ENCODE measurements around the gene PNPLA6. TPM values are rescaled to one million over a fixed set of nuclear protein-coding genes. Genes with fewer than 3 reads are reported as not detected.

The PNPLA6 gene
- total and polyA plus RNA-seq, 9 of the 15 experiments (the other 6 are each of a cell fraction or from before 2014, with no cell fraction given): 0.07 to 30.2 (median 8.3) TPM

DNA sequence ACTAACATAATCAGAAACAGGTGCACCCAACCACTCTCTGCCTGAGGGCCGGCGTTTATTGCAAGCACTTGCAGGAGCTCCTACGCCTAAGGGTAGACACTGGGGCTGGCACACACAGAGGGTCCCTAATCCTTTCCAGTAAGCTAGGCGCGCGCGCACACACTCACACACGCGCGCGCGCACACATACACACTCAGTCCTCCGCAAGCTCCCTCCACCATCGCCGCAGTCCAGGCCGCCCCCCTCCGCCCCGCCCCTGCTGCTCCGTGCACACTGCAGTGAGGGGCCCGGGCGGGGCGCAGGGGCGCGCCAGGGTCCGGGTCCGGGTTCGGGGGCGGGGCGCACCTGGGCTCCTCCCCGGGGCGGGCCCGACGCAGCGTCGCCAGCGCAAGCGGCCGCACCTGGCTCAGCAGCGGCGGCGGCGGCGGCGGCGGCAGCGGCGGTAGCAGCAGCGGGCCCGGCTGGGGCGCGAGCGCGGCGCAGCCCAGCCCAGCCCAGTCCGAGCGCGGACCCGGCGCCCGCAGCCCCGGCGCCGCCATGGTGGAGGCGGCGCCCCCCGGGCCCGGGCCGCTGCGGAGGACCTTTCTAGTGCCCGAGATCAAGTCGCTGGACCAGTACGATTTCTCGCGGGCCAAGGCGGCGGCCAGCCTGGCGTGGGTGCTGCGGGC, 60.1 kb downstream of the PNPLA6 start, which contains the start of gene CAMSAP3 (continued):
- TF ChIP-seq, protein P1, sequence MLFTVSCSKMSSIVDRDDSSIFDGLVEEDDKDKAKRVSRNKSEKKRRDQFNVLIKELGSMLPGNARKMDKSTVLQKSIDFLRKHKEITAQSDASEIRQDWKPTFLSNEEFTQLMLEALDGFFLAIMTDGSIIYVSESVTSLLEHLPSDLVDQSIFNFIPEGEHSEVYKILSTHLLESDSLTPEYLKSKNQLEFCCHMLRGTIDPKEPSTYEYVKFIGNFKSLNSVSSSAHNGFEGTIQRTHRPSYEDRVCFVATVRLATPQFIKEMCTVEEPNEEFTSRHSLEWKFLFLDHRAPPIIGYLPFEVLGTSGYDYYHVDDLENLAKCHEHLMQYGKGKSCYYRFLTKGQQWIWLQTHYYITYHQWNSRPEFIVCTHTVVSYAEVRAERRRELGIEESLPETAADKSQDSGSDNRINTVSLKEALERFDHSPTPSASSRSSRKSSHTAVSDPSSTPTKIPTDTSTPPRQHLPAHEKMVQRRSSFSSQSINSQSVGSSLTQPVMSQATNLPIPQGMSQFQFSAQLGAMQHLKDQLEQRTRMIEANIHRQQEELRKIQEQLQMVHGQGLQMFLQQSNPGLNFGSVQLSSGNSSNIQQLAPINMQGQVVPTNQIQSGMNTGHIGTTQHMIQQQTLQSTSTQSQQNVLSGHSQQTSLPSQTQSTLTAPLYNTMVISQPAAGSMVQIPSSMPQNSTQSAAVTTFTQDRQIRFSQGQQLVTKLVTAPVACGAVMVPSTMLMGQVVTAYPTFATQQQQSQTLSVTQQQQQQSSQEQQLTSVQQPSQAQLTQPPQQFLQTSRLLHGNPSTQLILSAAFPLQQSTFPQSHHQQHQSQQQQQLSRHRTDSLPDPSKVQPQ (CRISPR knock-in tag; IDR thresholded peaks at IDR 0.05; ENCODE audit: borderline replicate concordance): no peak
- TF ChIP-seq SMAD4 (CRISPR knock-in tag; conservative IDR thresholded peaks at IDR 0.05): peak; percentile 38
- TF ChIP-seq HDGF (IDR thresholded peaks at IDR 0.05): no peak
- TF ChIP-seq SMARCA5 (IDR thresholded peaks at IDR 0.05): no peak
- no peak for TF ChIP-seq LCOR (CRISPR knock-in tag; IDR thresholded peaks at IDR 0.05)
- no peak for TF ChIP-seq TAL1 (IDR thresholded peaks at IDR 0.05)
- no peak for TF ChIP-seq SRSF9 (IDR thresholded peaks at IDR 0.05; ENCODE audit: borderline replicate concordance, low read depth, low read length)
- TF ChIP-seq, protein P2, sequence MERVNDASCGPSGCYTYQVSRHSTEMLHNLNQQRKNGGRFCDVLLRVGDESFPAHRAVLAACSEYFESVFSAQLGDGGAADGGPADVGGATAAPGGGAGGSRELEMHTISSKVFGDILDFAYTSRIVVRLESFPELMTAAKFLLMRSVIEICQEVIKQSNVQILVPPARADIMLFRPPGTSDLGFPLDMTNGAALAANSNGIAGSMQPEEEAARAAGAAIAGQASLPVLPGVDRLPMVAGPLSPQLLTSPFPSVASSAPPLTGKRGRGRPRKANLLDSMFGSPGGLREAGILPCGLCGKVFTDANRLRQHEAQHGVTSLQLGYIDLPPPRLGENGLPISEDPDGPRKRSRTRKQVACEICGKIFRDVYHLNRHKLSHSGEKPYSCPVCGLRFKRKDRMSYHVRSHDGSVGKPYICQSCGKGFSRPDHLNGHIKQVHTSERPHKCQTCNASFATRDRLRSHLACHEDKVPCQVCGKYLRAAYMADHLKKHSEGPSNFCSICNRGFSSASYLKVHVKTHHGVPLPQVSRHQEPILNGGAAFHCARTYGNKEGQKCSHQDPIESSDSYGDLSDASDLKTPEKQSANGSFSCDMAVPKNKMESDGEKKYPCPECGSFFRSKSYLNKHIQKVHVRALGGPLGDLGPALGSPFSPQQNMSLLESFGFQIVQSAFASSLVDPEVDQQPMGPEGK (CRISPR knock-in tag; IDR thresholded peaks at IDR 0.05; ENCODE audit: borderline replicate concordance): no peak
- TF ChIP-seq, protein P3, sequence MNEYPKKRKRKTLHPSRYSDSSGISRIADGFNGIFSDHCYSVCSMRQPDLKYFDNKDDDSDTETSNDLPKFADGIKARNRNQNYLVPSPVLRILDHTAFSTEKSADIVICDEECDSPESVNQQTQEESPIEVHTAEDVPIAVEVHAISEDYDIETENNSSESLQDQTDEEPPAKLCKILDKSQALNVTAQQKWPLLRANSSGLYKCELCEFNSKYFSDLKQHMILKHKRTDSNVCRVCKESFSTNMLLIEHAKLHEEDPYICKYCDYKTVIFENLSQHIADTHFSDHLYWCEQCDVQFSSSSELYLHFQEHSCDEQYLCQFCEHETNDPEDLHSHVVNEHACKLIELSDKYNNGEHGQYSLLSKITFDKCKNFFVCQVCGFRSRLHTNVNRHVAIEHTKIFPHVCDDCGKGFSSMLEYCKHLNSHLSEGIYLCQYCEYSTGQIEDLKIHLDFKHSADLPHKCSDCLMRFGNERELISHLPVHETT (CRISPR knock-in tag; conservative IDR thresholded peaks at IDR 0.05 in 1 of 2, IDR thresholded peaks at IDR 0.05 in 1 of 2): no peak
- TF ChIP-seq SRF (CRISPR knock-in tag; IDR thresholded peaks at IDR 0.05): no peak
- TF ChIP-seq HNRNPLL (IDR thresholded peaks at IDR 0.05; ENCODE audit: low read depth, low read length, poor library complexity, severe bottlenecking): peak; percentile 91
- TF ChIP-seq CXXC5 (CRISPR knock-in tag; IDR thresholded peaks at IDR 0.05): peak; percentile 58
- no peak for TF ChIP-seq EZH2 (IDR thresholded peaks at IDR 0.05; ENCODE audit: borderline replicate concordance, low read depth, low read length)
- TF ChIP-seq, protein P4, sequence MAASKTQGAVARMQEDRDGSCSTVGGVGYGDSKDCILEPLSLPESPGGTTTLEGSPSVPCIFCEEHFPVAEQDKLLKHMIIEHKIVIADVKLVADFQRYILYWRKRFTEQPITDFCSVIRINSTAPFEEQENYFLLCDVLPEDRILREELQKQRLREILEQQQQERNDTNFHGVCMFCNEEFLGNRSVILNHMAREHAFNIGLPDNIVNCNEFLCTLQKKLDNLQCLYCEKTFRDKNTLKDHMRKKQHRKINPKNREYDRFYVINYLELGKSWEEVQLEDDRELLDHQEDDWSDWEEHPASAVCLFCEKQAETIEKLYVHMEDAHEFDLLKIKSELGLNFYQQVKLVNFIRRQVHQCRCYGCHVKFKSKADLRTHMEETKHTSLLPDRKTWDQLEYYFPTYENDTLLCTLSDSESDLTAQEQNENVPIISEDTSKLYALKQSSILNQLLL (CRISPR knock-in tag; IDR thresholded peaks at IDR 0.05; ENCODE audit: borderline replicate concordance): no peak
- TF ChIP-seq FOXA3 (CRISPR knock-in tag; conservative IDR thresholded peaks at IDR 0.05 in 1 of 2, IDR thresholded peaks at IDR 0.05 in 1 of 2): no peak
- TF ChIP-seq, protein P5, sequence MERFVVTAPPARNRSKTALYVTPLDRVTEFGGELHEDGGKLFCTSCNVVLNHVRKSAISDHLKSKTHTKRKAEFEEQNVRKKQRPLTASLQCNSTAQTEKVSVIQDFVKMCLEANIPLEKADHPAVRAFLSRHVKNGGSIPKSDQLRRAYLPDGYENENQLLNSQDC (CRISPR knock-in tag; IDR thresholded peaks at IDR 0.05): no peak
- no peak for TF ChIP-seq HNRNPL (IDR thresholded peaks at IDR 0.05; ENCODE audit: low read depth, low read length)
- TF ChIP-seq ZNF12 (CRISPR knock-in tag; IDR thresholded peaks at IDR 0.05): no peak
- TF ChIP-seq TBP (optimal IDR thresholded peaks at IDR 0.05; ENCODE audit: low read depth, low read length): no peak
- no peak for TF ChIP-seq ZNF232 (CRISPR knock-in tag; IDR thresholded peaks at IDR 0.05)
- TF ChIP-seq HNRNPUL1 (IDR thresholded peaks at IDR 0.05; ENCODE audit: low read length): no peak
